ENCODE results near the gene CAPZA2.

CAPZA2 gene

GRCh38 chr7:116886543-116887156, 24.3 kb downstream of the CAPZA2 start:
- Histone ChIP-seq H3K9me3 (ENCODE audit: low read length) (peaks cover 16% of the 10 kb centered on the region), H3K4me3 (ENCODE audit: low read depth, low read length, poor library complexity, severe bottlenecking) (no peak overlapping the region), H3K4me2 (ENCODE audit: low read length) (no peak overlapping the region), H2AFZ (ENCODE audit: low read length) (no peak overlapping the region), H3K9ac (ENCODE audit: low read length) (no peak overlapping the region), H4K20me1 (ENCODE audit: insufficient read depth, low read length) (0 out of 2 replicates have a peak, but pooled peaks cover 7% of the 10 kb centered on the region), H3K79me2 (ENCODE audit: insufficient read depth, low read length) (peaks cover 69% of the 10 kb centered on the region), H3K36me3 (ENCODE audit: insufficient read depth, low read length) (peaks cover 80% of the 10 kb centered on the region), H3K27ac (ENCODE audit: low read depth, low read length, poor library complexity, severe bottlenecking) (no peak overlapping the region), H3F3A (ENCODE audit: insufficient read depth, low read length) (no peaks in the 10 kb centered on the region), H3K9me2 (ENCODE audit: low read depth, low read length) (no peaks in the 10 kb centered on the region), H3K27me3 (ENCODE audit: insufficient read depth, low read length) (no peaks in the 10 kb centered on the region), H3K4me1 (ENCODE audit: insufficient read depth, low read length, severe bottlenecking) (no peaks in the 10 kb centered on the region)
- TF ChIP-seq EZH2 (IDR thresholded peaks at IDR 0.05; ENCODE audit: borderline replicate concordance, low read length) (no peak), CTCF (IDR thresholded peaks at IDR 0.05; ENCODE audit: low read length) (no peak)

GRCh38 chr7:116888895-116889294, 26.5 kb downstream of the CAPZA2 start:
- H4K20me1 ChIP-seq (ENCODE audit: insufficient read depth, low read length): 0 out of 2 replicates have a peak, but pooled peaks cover 7% of the 10 kb centered on the region
- H3K4me2 ChIP-seq (ENCODE audit: low read length): no peak overlapping the region
- H3K79me2 ChIP-seq (ENCODE audit: insufficient read depth, low read length): peaks cover 47% of the 10 kb centered on the region
- peaks cover 11% of the 10 kb centered on the region for H3K9me3 ChIP-seq (ENCODE audit: low read length)
- H3F3A ChIP-seq (ENCODE audit: insufficient read depth, low read length): no peaks in the 10 kb centered on the region
- no peaks in the 10 kb centered on the region for H3K9me2 ChIP-seq (ENCODE audit: low read depth, low read length)
- TF ChIP-seq CTCF (IDR thresholded peaks at IDR 0.05; ENCODE audit: low read length): no peak
- TF ChIP-seq EZH2 (IDR thresholded peaks at IDR 0.05; ENCODE audit: borderline replicate concordance, low read length): no peak
- peaks cover 85% of the 10 kb centered on the region for H3K36me3 ChIP-seq (ENCODE audit: insufficient read depth, low read length)
- H3K27me3 ChIP-seq (ENCODE audit: insufficient read depth, low read length): no peaks in the 10 kb centered on the region
- no peak overlapping the region for H3K27ac ChIP-seq (ENCODE audit: low read depth, low read length, poor library complexity, severe bottlenecking)
- no peak overlapping the region for H2AFZ ChIP-seq (ENCODE audit: low read length)
- H3K4me1 ChIP-seq (ENCODE audit: insufficient read depth, low read length, severe bottlenecking): no peaks in the 10 kb centered on the region
- H3K4me3 ChIP-seq (ENCODE audit: low read depth, low read length, poor library complexity, severe bottlenecking): no peak overlapping the region
- H3K9ac ChIP-seq (ENCODE audit: low read length): no peak overlapping the region

- no peaks in the 10 kb centered on the region for H3K4me1 ChIP-seq (ENCODE audit: insufficient read depth, low read length, severe bottlenecking)
- no peak overlapping the region for H3K4me2 ChIP-seq (ENCODE audit: low read length)
- peaks cover 92% of the 10 kb centered on the region for H3K36me3 ChIP-seq (ENCODE audit: insufficient read depth, low read length)
- no peak overlapping the region for H3K27ac ChIP-seq (ENCODE audit: low read depth, low read length, poor library complexity, severe bottlenecking)
- TF ChIP-seq EZH2 (IDR thresholded peaks at IDR 0.05; ENCODE audit: borderline replicate concordance, low read length) (no peak), CTCF (IDR thresholded peaks at IDR 0.05; ENCODE audit: low read length) (no peak)
- H2AFZ ChIP-seq (ENCODE audit: low read length): no peak overlapping the region
- H3K9ac ChIP-seq (ENCODE audit: low read length): no peak overlapping the region
- peaks cover 7% of the 10 kb centered on the region; the same call in 1 of the 2 replicates for H3K9me3 ChIP-seq (ENCODE audit: low read length)
- H3K79me2 ChIP-seq (ENCODE audit: insufficient read depth, low read length): no peaks in the 10 kb centered on the region
- no peaks in the 10 kb centered on the region for H3F3A ChIP-seq (ENCODE audit: insufficient read depth, low read length)
- H4K20me1 ChIP-seq (ENCODE audit: insufficient read depth, low read length): 0 out of 2 replicates have a peak, but pooled peaks cover 4% of the 10 kb centered on the region
- H3K4me3 ChIP-seq (ENCODE audit: low read depth, low read length, poor library complexity, severe bottlenecking): no peak overlapping the region
- H3K27me3 ChIP-seq (ENCODE audit: insufficient read depth, low read length): no peaks in the 10 kb centered on the region
- H3K9me2 ChIP-seq (ENCODE audit: low read depth, low read length): peaks cover 3% of the 10 kb centered on the region
Measured at GRCh38 chr7:116895849-116896248, 33.5 kb downstream of the CAPZA2 start.
